ENCODE measurements around the gene HMCN1. TPM values are rescaled to one million over a fixed set of nuclear protein-coding genes. Genes with fewer than 3 reads are reported as not detected.

Gene HMCN1
- total and polyA plus RNA-seq, 4 donors = 1.5 to 6.8 (median 3.5) TPM

- DNase-seq (ENCODE audit: low spot score) = no peak
- Histone ChIP-seq H3K4me1 (ENCODE audit: control insufficient read depth in 4 of 4, insufficient read depth in 4 of 4, low read length in 3 of 4) (peaks cover 0 to 9% (median 4%) of the 10 kb centered on the region in 4 donors), H3K4me3 (ENCODE audit: low read depth in 1 of 3, low read length in 3 of 3) (no peak overlapping the region), H3K27me3 (ENCODE audit: control insufficient read depth in 4 of 4, insufficient read depth in 4 of 4, low read length in 3 of 4) (no peaks in the 10 kb centered on the region), H3K27ac (ENCODE audit: low read depth in 1 of 2, low read length in 2 of 2) (no peak overlapping the region), H3K9me3 (ENCODE audit: control insufficient read depth in 4 of 4, low read length in 3 of 4) (no peaks in the 10 kb centered on the region), H3K36me3 (ENCODE audit: control insufficient read depth in 4 of 4, insufficient read depth in 3 of 4, low read depth in 1 of 4, low read length in 3 of 4) (no peaks in the 10 kb centered on the region), H3K9ac (ENCODE audit: low read depth in 1 of 2, low read length in 2 of 2) (no peak overlapping the region)
- 74% methylated on average over 3 of the region's 3 CpGs for WGBS
- TF ChIP-seq REST (IDR thresholded peaks at IDR 0.05) = no peak
- no peak for TF ChIP-seq FOXA2 (IDR thresholded peaks at IDR 0.05)
- no peak for TF ChIP-seq YY1 (IDR thresholded peaks at IDR 0.05)
- TF ChIP-seq GABPA (IDR thresholded peaks at IDR 0.05 in 1 of 2, conservative IDR thresholded peaks at IDR 0.05 in 1 of 2) = no peak
- TF ChIP-seq, protein P1, sequence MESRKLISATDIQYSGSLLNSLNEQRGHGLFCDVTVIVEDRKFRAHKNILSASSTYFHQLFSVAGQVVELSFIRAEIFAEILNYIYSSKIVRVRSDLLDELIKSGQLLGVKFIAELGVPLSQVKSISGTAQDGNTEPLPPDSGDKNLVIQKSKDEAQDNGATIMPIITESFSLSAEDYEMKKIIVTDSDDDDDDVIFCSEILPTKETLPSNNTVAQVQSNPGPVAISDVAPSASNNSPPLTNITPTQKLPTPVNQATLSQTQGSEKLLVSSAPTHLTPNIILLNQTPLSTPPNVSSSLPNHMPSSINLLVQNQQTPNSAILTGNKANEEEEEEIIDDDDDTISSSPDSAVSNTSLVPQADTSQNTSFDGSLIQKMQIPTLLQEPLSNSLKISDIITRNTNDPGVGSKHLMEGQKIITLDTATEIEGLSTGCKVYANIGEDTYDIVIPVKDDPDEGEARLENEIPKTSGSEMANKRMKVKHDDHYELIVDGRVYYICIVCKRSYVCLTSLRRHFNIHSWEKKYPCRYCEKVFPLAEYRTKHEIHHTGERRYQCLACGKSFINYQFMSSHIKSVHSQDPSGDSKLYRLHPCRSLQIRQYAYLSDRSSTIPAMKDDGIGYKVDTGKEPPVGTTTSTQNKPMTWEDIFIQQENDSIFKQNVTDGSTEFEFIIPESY (IDR thresholded peaks at IDR 0.05) = no peak
- no peak for TF ChIP-seq NR2F2 (IDR thresholded peaks at IDR 0.05)
- TF ChIP-seq, protein P2, sequence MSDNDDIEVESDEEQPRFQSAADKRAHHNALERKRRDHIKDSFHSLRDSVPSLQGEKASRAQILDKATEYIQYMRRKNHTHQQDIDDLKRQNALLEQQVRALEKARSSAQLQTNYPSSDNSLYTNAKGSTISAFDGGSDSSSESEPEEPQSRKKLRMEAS (IDR thresholded peaks at IDR 0.05) = no peak
- TF ChIP-seq ATF3 (IDR thresholded peaks at IDR 0.05) = no peak
- TF ChIP-seq TAF1 (conservative IDR thresholded peaks at IDR 0.05) = no peak
- TF ChIP-seq RAD21 (IDR thresholded peaks at IDR 0.05) = no peak
- no peak for TF ChIP-seq RXRA (IDR thresholded peaks at IDR 0.05)
- no peak for TF ChIP-seq HNF4A (conservative IDR thresholded peaks at IDR 0.05)
- TF ChIP-seq FOXA1 (IDR thresholded peaks at IDR 0.05) = no peak
- TF ChIP-seq JUND (IDR thresholded peaks at IDR 0.05) = no peak
- TF ChIP-seq HNF4G (IDR thresholded peaks at IDR 0.05) = no peak
- TF ChIP-seq EGR1 (IDR thresholded peaks at IDR 0.05; ENCODE audit: low read depth in 2 of 2) = no peak
- TF ChIP-seq SP1 (IDR thresholded peaks at IDR 0.05) = no peak
- TF ChIP-seq CTCF (IDR thresholded peaks at IDR 0.05; ENCODE audit: low read depth, low read length, missing input control) = no peak
Measured at GRCh38 chr1:186066411-186066810, 332.2 kb downstream of the HMCN1 start.

Data from liver (tissue), 9 donors.